WTC11 (cell line): Measurements from ENCODE around the gene CACNA2D4.

Experiments used
- NFYB ChIP-seq: sonication (generic); formaldehyde crosslinking; conservative IDR thresholded peaks from 2 replicates; pipeline ENCODE4 v1.8.0; 2022; ENCODE audit warnings: low read depth, missing genetic modification reagents
- TF ChIP-seq, protein P1 (sequence below): fragments of 200-600 bp; IDR thresholded peaks from 2 replicates; pipeline ENCODE4 v1.8.0; 2022; ENCODE audit warnings: antibody characterized with exemption
- TF ChIP-seq, protein P2 (sequence below): sonication (generic); formaldehyde crosslinking; IDR thresholded peaks from 2 replicates; pipeline ENCODE4 v1.8.1; 2023; ENCODE audit warnings: mild to moderate bottlenecking, missing genetic modification reagents, moderate library complexity
- TF ChIP-seq, protein P3 (sequence below): sonication (generic); formaldehyde crosslinking; IDR thresholded peaks from 2 replicates; pipeline ENCODE4 v1.8.0; 2022; ENCODE audit warnings: mild to moderate bottlenecking, missing genetic modification reagents

DNA sequence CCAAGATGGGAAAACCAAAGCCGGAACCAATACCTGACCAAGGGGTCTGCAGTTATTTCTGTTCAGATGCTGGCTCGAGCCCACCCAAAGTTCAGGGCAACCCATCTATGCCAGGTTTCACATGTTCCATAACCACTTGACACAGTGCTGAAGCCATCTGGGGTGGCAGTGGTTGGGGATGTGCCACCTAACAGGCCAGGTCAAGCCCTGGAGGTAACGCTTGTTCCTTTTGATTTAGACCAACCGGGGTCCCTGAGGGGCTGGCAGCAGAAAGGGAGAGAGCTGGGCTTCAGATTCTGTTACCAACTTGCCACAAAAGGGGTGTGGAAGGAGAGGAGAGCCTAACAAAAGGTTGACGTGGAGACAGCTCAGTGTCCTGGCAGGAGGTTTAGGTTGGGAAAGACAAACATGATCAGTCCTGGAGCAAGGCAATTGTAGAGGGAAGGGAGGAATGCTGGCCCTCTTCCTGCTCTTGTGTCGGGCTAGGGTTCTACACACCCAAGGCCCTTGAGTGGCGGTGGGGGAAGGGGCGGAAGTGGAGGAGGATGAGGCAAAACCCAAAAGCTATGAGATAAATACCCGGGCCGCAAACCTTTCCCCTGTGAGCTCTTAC lies 31.9 kb downstream of the CACNA2D4 start:
- TF ChIP-seq, protein P1, sequence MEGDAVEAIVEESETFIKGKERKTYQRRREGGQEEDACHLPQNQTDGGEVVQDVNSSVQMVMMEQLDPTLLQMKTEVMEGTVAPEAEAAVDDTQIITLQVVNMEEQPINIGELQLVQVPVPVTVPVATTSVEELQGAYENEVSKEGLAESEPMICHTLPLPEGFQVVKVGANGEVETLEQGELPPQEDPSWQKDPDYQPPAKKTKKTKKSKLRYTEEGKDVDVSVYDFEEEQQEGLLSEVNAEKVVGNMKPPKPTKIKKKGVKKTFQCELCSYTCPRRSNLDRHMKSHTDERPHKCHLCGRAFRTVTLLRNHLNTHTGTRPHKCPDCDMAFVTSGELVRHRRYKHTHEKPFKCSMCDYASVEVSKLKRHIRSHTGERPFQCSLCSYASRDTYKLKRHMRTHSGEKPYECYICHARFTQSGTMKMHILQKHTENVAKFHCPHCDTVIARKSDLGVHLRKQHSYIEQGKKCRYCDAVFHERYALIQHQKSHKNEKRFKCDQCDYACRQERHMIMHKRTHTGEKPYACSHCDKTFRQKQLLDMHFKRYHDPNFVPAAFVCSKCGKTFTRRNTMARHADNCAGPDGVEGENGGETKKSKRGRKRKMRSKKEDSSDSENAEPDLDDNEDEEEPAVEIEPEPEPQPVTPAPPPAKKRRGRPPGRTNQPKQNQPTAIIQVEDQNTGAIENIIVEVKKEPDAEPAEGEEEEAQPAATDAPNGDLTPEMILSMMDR = no peak
- TF ChIP-seq, protein P2, sequence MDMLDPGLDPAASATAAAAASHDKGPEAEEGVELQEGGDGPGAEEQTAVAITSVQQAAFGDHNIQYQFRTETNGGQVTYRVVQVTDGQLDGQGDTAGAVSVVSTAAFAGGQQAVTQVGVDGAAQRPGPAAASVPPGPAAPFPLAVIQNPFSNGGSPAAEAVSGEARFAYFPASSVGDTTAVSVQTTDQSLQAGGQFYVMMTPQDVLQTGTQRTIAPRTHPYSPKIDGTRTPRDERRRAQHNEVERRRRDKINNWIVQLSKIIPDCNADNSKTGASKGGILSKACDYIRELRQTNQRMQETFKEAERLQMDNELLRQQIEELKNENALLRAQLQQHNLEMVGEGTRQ (CRISPR knock-in tag) = no peak
- TF ChIP-seq NFYB (CRISPR knock-in tag) = no peak
- TF ChIP-seq, protein P3, sequence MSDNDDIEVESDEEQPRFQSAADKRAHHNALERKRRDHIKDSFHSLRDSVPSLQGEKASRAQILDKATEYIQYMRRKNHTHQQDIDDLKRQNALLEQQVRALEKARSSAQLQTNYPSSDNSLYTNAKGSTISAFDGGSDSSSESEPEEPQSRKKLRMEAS = no peak
